Measurements from ENCODE around the gene ANKRD44. TPM values are rescaled to one million over a fixed set of nuclear protein-coding genes. Genes with fewer than 3 reads are reported as not detected.

Gene ANKRD44
- total RNA-seq, 4 donors from 2014 or later = 11.0 to 25.8 (median 23.9) TPM

DNA sequence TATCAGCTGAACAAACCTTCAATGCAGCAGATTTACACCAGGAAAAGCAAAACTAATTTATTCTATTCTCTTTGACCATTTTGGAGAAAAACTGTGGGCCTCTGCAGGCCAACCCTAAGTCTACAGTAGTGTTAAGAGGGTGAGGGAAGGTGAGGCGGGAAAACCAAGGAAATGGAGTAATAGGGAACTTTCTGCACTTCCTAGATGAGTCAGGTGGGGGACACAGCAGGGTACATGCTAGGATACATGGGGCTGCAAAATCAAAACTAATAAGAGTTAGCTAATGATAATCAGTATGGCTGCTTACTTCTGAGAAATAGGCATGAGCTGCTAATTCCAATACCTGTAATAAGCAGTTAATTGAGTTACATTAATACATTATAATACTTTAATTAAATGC, 318.1 kb downstream of the ANKRD44 start:
- Histone ChIP-seq H3K27ac (no peak overlapping the region), H3K36me3 (no peaks in the 10 kb centered on the region), H3K4me3 (replicated peaks in 1 of 3) (no peak overlapping the region), H3K9me3 (no peaks in the 10 kb centered on the region), H3K27me3 (no peaks in the 10 kb centered on the region), H3K4me1 (peaks cover 0 to 5% of the 10 kb centered on the region in 2 donors)
- TF ChIP-seq POLR2A (IDR thresholded peaks at IDR 0.05) = no peak
- TF ChIP-seq, protein P1, sequence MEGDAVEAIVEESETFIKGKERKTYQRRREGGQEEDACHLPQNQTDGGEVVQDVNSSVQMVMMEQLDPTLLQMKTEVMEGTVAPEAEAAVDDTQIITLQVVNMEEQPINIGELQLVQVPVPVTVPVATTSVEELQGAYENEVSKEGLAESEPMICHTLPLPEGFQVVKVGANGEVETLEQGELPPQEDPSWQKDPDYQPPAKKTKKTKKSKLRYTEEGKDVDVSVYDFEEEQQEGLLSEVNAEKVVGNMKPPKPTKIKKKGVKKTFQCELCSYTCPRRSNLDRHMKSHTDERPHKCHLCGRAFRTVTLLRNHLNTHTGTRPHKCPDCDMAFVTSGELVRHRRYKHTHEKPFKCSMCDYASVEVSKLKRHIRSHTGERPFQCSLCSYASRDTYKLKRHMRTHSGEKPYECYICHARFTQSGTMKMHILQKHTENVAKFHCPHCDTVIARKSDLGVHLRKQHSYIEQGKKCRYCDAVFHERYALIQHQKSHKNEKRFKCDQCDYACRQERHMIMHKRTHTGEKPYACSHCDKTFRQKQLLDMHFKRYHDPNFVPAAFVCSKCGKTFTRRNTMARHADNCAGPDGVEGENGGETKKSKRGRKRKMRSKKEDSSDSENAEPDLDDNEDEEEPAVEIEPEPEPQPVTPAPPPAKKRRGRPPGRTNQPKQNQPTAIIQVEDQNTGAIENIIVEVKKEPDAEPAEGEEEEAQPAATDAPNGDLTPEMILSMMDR (IDR thresholded peaks at IDR 0.05) = no peak
- WGBS, 2 donors = 94 to 96% methylated on average over 1 of the region's 1 CpG
- DNase-seq = no peak
- intact Hi-C loops (cut with DNase I) = no loop called here

- no peak overlapping the region for H3K27ac ChIP-seq
- H3K36me3 ChIP-seq = no peaks in the 10 kb centered on the region
Measured at GRCh38 chr2:196990788-196991461, 319.7 kb downstream of the ANKRD44 start.

GRCh38 chr2:196990092-196990491, 320.5 kb downstream of the ANKRD44 start:
- intact Hi-C loops (cut with DNase I) = no loop called here
- Histone ChIP-seq H3K27ac (no peak overlapping the region), H3K9me3 (no peaks in the 10 kb centered on the region), H3K4me1 (peaks cover 0 to 5% of the 10 kb centered on the region in 2 donors), H3K27me3 (no peaks in the 10 kb centered on the region), H3K36me3 (no peaks in the 10 kb centered on the region), H3K4me3 (replicated peaks in 1 of 3) (no peak overlapping the region)
- no peak for DNase-seq
- TF ChIP-seq, protein P1 (IDR thresholded peaks at IDR 0.05) = no peak
- TF ChIP-seq POLR2A (IDR thresholded peaks at IDR 0.05) = no peak
- 97 to 100% methylated on average over 1 of the region's 1 CpG for WGBS, 2 donors

More at GRCh38 chr2:196990788-196991461, 319.7 kb downstream of the ANKRD44 start:
- Histone ChIP-seq H3K4me1 (peaks cover 0 to 5% of the 10 kb centered on the region in 2 donors), H3K4me3 (replicated peaks in 1 of 3) (no peak overlapping the region), H3K27me3 (no peaks in the 10 kb centered on the region), H3K9me3 (no peaks in the 10 kb centered on the region)
- intact Hi-C loops (cut with DNase I) = no loop called here
- WGBS, 2 donors = 88 to 91% methylated on average over 10 of the region's 10 CpGs
- TF ChIP-seq POLR2A (IDR thresholded peaks at IDR 0.05) = no peak
- TF ChIP-seq, protein P1 (IDR thresholded peaks at IDR 0.05) = no peak
- no peak for DNase-seq

- intact Hi-C loops (cut with DNase I) = no loop called here
- Histone ChIP-seq H3K27ac (no peak overlapping the region), H3K27me3 (no peaks in the 10 kb centered on the region), H3K4me3 (replicated peaks in 1 of 3) (no peak overlapping the region), H3K9me3 (no peaks in the 10 kb centered on the region), H3K36me3 (no peaks in the 10 kb centered on the region), H3K4me1 (peaks cover 0 to 5% of the 10 kb centered on the region in 2 donors)
- 91 to 95% methylated on average over 4 of the region's 4 CpGs for WGBS, 2 donors
- TF ChIP-seq, protein P1 (IDR thresholded peaks at IDR 0.05) = no peak
- TF ChIP-seq POLR2A (IDR thresholded peaks at IDR 0.05) = no peak
- DNase-seq = no peak
Measured at GRCh38 chr2:196989496-196989895, 321.1 kb downstream of the ANKRD44 start.

- H3K4me1 ChIP-seq = peaks cover 0 to 5% of the 10 kb centered on the region in 2 donors
- TF ChIP-seq, protein P1 (IDR thresholded peaks at IDR 0.05) = no peak
- no peak for TF ChIP-seq POLR2A (IDR thresholded peaks at IDR 0.05)
- H3K27me3 ChIP-seq = no peaks in the 10 kb centered on the region
- H3K9me3 ChIP-seq = no peaks in the 10 kb centered on the region
- no peak for DNase-seq
- intact Hi-C loops (cut with DNase I) = no loop called here
- no peak overlapping the region for H3K27ac ChIP-seq
- WGBS, 2 donors = 75 to 78% methylated on average over 5 of the region's 5 CpGs
- H3K36me3 ChIP-seq = no peaks in the 10 kb centered on the region
- H3K4me3 ChIP-seq (replicated peaks in 1 of 3) = no peak overlapping the region
Measured at GRCh38 chr2:196988639-196989038, 321.9 kb downstream of the ANKRD44 start.
